ENCODE results near the gene AIMP1.

Gene AIMP1

DNA sequence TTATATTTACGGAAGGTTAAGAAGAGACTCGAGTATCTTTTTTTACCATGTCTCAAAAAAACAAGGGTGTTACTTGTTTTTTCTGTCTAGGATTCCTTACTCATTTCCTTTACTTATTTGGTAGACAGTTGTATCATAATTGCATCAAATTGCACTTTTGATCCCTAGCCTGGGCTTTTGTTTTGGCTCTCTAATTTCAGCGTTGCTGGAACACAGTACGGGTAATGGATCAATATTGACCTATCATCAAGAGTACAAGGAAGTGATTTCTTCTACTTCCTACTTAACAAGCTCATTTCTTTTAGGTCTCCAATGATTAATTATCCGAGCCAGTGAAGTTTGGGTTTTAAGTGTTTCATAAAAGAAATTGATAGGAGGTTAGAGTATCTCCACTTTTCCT, 16.8 kb downstream of the AIMP1 start:
- no peak for DNase-seq
- H3K36me3 ChIP-seq, result peaks cover 55% of the 10 kb centered on the region
- H3K27ac ChIP-seq, result no peak overlapping the region
- H3K27me3 ChIP-seq (ENCODE audit: insufficient read depth, low read depth, severe bottlenecking), result no peaks in the 10 kb centered on the region
- no peaks in the 10 kb centered on the region for H3K9me3 ChIP-seq (ENCODE audit: severe bottlenecking)
- H3K4me3 ChIP-seq (ENCODE audit: low read depth, low read length), result no peak overlapping the region
- TF ChIP-seq, protein P1, sequence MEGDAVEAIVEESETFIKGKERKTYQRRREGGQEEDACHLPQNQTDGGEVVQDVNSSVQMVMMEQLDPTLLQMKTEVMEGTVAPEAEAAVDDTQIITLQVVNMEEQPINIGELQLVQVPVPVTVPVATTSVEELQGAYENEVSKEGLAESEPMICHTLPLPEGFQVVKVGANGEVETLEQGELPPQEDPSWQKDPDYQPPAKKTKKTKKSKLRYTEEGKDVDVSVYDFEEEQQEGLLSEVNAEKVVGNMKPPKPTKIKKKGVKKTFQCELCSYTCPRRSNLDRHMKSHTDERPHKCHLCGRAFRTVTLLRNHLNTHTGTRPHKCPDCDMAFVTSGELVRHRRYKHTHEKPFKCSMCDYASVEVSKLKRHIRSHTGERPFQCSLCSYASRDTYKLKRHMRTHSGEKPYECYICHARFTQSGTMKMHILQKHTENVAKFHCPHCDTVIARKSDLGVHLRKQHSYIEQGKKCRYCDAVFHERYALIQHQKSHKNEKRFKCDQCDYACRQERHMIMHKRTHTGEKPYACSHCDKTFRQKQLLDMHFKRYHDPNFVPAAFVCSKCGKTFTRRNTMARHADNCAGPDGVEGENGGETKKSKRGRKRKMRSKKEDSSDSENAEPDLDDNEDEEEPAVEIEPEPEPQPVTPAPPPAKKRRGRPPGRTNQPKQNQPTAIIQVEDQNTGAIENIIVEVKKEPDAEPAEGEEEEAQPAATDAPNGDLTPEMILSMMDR (IDR thresholded peaks at IDR 0.05; ENCODE audit: low read depth, low read length), result no peak

DNA sequence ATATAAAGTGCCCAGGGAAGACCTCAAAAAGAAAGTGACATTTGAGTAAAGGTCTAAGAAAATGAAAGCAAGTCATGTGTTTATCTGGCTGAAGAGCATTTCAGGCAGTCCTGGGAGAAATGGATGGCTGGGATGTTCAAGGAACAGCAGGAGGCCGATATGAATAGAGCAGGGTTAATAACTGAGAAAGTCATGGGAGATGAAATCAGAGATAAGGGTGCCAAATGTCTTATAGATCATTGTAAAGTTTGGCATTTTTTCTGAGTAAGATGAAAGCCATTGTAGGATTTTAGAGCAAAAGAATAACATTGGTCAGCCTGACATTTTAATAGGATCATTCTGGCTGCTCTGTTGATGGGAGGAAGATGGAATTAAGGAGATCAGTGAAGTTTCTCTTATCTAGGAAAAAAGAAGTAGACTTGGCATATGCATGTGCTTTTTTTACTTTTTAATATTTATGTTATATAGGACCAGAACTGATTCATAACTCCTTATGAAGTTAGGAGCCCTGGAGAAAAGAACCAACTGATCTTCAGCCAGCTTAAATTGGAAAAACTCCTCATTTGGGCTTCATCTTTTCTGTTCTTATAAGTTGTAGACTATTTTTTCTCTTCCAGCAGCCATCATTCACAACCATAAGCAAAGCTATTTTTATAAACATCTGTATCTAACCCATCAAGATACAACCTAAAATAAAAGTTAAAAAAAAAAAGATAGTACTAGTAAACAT, 18.6 kb downstream of the AIMP1 start:
- TF ChIP-seq, protein P1 (IDR thresholded peaks at IDR 0.05; ENCODE audit: low read depth, low read length), result no peak
- H3K9me3 ChIP-seq (ENCODE audit: severe bottlenecking), result no peaks in the 10 kb centered on the region
- H3K27me3 ChIP-seq (ENCODE audit: insufficient read depth, low read depth, severe bottlenecking), result no peaks in the 10 kb centered on the region
- no peak overlapping the region for H3K4me3 ChIP-seq (ENCODE audit: low read depth, low read length)
- DNase-seq, result no peak
- H3K36me3 ChIP-seq, result peaks cover 58% of the 10 kb centered on the region
- H3K27ac ChIP-seq, result no peak overlapping the region

DNA sequence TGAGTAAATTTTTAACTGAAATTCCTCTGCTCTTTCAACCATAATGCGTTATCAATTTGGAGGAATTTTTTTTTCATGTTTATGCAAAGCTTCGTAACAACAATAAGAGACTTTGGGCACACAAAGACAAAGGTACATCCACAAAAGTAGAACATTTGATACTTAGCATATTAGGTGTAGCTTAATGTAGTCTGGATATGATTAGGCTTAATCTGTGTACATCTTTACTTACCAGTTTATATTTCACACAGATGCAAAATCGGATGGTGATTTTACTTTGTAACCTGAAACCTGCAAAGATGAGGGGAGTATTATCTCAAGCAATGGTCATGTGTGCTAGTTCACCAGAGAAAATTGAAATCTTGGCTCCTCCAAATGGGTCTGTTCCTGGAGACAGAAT, 20.3 kb downstream of the AIMP1 start:
- H3K36me3 ChIP-seq, result peaks cover 55% of the 10 kb centered on the region
- no peaks in the 10 kb centered on the region for H3K9me3 ChIP-seq (ENCODE audit: severe bottlenecking)
- TF ChIP-seq, protein P1 (IDR thresholded peaks at IDR 0.05; ENCODE audit: low read depth, low read length), result no peak
- no peak overlapping the region for H3K4me3 ChIP-seq (ENCODE audit: low read depth, low read length)
- no peak for DNase-seq
- no peaks in the 10 kb centered on the region for H3K27me3 ChIP-seq (ENCODE audit: insufficient read depth, low read depth, severe bottlenecking)
- H3K27ac ChIP-seq, result no peak overlapping the region

DNA sequence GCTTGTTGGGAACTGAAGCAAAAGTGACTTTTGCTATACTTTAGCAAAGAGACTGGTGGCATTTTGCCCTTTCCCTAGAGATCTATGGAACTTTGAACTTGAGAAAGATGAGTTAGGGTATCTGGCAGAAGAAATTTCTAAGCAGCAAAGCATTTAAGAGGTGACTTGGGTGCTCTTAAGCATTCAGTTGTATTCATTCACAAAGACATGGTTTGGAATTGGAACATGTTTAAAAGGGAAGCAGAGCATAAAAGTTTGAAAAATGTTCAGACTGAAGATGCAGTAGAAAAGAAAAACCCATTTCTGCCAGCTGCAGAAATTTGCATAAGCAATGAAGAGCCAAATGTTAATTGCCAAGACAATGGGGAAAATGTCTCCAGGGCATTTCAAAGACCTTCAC, 21.6 kb downstream of the AIMP1 start:
- no peak overlapping the region for H3K4me3 ChIP-seq (ENCODE audit: low read depth, low read length)
- no peaks in the 10 kb centered on the region for H3K9me3 ChIP-seq (ENCODE audit: severe bottlenecking)
- no peaks in the 10 kb centered on the region for H3K27me3 ChIP-seq (ENCODE audit: insufficient read depth, low read depth, severe bottlenecking)
- DNase-seq, result no peak
- H3K36me3 ChIP-seq, result peaks cover 50% of the 10 kb centered on the region
- TF ChIP-seq, protein P1 (IDR thresholded peaks at IDR 0.05; ENCODE audit: low read depth, low read length), result no peak
- H3K27ac ChIP-seq, result no peak overlapping the region

DNA sequence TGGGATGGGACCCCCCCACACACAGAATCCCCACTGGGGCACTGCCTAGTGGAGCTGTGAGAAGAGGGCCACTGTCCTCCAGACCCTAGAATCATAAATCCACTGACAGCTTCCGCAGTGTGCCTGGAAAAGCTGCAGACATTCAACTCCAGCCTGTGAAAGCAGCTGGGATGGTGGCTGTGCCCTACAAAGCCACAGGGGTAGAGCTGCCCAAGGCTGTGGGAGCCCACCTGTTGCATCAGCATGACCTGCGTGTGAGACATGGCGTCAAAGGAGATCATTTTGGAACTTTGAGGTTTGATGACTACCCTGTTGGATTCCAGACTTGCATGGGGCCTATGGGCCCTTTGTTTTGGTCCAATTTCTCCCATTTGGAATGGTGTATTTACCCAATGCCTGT, 22.3 kb downstream of the AIMP1 start:
- no peaks in the 10 kb centered on the region for H3K27me3 ChIP-seq (ENCODE audit: insufficient read depth, low read depth, severe bottlenecking)
- H3K27ac ChIP-seq, result no peak overlapping the region
- no peaks in the 10 kb centered on the region for H3K9me3 ChIP-seq (ENCODE audit: severe bottlenecking)
- TF ChIP-seq, protein P1 (IDR thresholded peaks at IDR 0.05; ENCODE audit: low read depth, low read length), result no peak
- peaks cover 45% of the 10 kb centered on the region for H3K36me3 ChIP-seq
- H3K4me3 ChIP-seq (ENCODE audit: low read depth, low read length), result no peak overlapping the region
- no peak for DNase-seq

DNA sequence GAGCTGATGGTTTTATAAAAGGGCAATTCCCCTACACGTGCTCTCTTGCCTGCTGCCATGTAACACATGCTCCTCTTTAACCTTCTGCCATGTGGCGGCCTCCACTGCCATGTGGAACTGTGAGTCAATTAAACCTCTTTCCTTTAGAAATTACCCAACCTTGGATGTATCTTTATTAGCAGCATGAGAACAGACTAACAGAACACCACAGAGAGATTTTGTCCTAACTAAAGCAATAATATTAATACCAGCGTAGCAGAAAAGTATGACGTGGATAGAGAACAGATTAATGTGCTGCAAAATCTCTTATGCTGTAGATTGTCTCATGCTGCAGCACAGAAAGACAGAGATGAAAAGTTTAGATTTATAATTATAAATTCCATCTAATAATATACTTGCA, 23.1 kb downstream of the AIMP1 start:
- Histone ChIP-seq H3K36me3 (peaks cover 42% of the 10 kb centered on the region), H3K4me3 (ENCODE audit: low read depth, low read length) (no peak overlapping the region), H3K27me3 (ENCODE audit: insufficient read depth, low read depth, severe bottlenecking) (no peaks in the 10 kb centered on the region), H3K9me3 (ENCODE audit: severe bottlenecking) (no peaks in the 10 kb centered on the region), H3K27ac (no peak overlapping the region)
- TF ChIP-seq, protein P1 (IDR thresholded peaks at IDR 0.05; ENCODE audit: low read depth, low read length), result no peak
- no peak for DNase-seq

Measured in WERI-Rb-1 (cell line).